ENCODE data around the gene LDLRAD3.

Gene LDLRAD3

GRCh38 chr11:35955636-35956035 is 11.8 kb downstream of the LDLRAD3 start:
- Histone ChIP-seq H3K9me3 (ENCODE audit: control insufficient read depth, low read length) (no peaks in the 10 kb centered on the region), H3K36me3 (ENCODE audit: control insufficient read depth, insufficient read depth, low read length) (no peaks in the 10 kb centered on the region), H3K4me1 (ENCODE audit: control insufficient read depth, insufficient read depth, low read length, poor library complexity, severe bottlenecking) (peaks cover 2% of the 10 kb centered on the region), H3K27ac (ENCODE audit: low read depth, low read length, severe bottlenecking) (no peak overlapping the region), H3K4me3 (ENCODE audit: extremely low read depth, insufficient read depth, low read length, poor library complexity, severe bottlenecking) (no peak overlapping the region)

DNA sequence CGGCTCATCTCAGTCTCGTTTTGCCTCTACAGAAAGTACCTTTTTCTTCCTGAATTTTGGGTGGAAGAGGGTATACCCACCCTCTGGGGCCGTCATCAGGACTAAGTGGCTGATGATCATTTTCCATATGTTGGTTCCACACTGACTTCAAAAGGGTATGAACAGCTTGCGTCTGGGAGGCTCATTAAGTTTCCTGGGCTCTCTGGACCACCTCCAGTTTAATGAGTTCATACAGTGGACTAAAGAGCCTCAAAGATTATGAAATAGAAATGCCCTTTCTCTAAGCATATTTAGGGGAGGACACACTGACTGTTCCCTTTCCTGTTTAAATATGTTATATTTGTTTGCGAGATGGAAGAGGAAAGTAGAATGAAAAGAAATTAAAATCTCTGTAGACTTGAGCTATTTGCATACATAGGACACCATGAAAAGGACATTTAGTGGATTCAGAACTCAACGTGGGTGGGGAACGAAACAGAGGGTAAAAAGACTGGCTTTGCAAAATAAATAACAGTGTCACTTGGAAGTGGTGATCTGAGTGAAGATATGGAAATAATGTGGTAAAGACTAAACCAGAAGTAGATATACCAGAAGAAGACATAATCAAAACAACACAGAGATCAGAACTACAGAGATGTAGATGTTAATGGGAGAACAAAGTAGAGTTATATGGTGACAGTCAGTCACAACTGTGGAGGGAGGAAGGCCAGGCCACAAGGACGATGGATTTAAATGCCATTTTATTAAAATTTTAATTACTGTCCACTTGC is 18.7 kb downstream of the LDLRAD3 start:
- H3K27ac ChIP-seq (ENCODE audit: low read depth, low read length, severe bottlenecking): no peak overlapping the region
- peaks cover 2% of the 10 kb centered on the region for H3K4me1 ChIP-seq (ENCODE audit: control insufficient read depth, insufficient read depth, low read length, poor library complexity, severe bottlenecking)
- H3K4me3 ChIP-seq (ENCODE audit: extremely low read depth, insufficient read depth, low read length, poor library complexity, severe bottlenecking): no peak overlapping the region
- no peaks in the 10 kb centered on the region for H3K36me3 ChIP-seq (ENCODE audit: control insufficient read depth, insufficient read depth, low read length)
- peaks cover 11% of the 10 kb centered on the region for H3K9me3 ChIP-seq (ENCODE audit: control insufficient read depth, low read length)
- 90 to 94% methylated on average over 5 to 6 of the region's 8 CpGs for WGBS, 2 experiments (ENCODE audit: insufficient coverage in 2 of 2)

DNA sequence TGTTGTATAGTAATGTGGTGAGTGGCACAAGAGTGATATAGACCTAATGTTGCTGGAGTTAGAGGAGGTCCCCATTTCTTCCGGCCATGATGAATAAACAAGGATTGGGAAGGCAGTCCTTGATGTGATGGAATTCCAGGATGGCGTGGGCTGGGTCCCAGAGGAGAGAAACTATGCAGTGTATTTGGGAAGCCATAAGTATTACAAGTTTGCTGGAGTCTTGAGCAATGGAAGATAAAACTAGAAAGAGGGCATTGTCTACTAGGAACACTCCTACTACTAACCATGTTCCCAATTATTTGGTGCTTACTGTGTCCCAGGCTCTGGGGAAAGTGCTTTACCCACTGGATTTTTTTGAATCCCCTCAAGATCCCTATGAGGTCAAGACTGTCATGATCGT is 20.0 kb downstream of the LDLRAD3 start:
- Histone ChIP-seq H3K4me1 (ENCODE audit: control insufficient read depth, insufficient read depth, low read length, poor library complexity, severe bottlenecking) (no peaks in the 10 kb centered on the region), H3K36me3 (ENCODE audit: control insufficient read depth, insufficient read depth, low read length) (no peaks in the 10 kb centered on the region), H3K9me3 (ENCODE audit: control insufficient read depth, low read length) (peaks cover 11% of the 10 kb centered on the region), H3K4me3 (ENCODE audit: extremely low read depth, insufficient read depth, low read length, poor library complexity, severe bottlenecking) (no peak overlapping the region), H3K27ac (ENCODE audit: low read depth, low read length, severe bottlenecking) (no peak overlapping the region)
- 94 to 100% methylated on average over 1 to 3 of the region's 3 CpGs for WGBS, 2 experiments (ENCODE audit: insufficient coverage in 2 of 2)

DNA sequence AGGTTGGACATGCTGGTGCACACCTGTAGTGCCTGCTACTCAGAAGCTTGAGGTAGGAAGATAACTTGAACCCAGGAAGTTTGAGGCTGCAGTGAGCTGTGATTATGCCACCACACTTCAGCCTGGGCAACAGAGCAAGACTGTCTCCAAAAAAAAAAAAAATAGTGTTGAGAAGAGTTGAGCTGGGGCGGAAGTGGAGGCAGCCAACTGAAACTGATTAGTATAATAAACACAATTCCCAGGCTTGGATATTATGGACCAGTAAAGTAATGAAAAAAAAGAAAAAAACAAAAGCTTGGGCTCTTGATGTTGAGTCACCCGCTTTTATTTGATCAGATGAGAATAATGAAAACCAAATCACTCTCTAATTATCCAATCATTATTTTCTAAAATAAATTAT is 21.0 kb downstream of the LDLRAD3 start:
- Histone ChIP-seq H3K9me3 (ENCODE audit: control insufficient read depth, low read length) (peaks cover 11% of the 10 kb centered on the region), H3K4me3 (ENCODE audit: extremely low read depth, insufficient read depth, low read length, poor library complexity, severe bottlenecking) (no peak overlapping the region), H3K27ac (ENCODE audit: low read depth, low read length, severe bottlenecking) (no peak overlapping the region), H3K4me1 (ENCODE audit: control insufficient read depth, insufficient read depth, low read length, poor library complexity, severe bottlenecking) (no peaks in the 10 kb centered on the region), H3K36me3 (ENCODE audit: control insufficient read depth, insufficient read depth, low read length) (no peaks in the 10 kb centered on the region)
- no CpG with 5 or more reads among the region's 2 CpGs for WGBS, 2 experiments (ENCODE audit: insufficient coverage in 2 of 2)

DNA sequence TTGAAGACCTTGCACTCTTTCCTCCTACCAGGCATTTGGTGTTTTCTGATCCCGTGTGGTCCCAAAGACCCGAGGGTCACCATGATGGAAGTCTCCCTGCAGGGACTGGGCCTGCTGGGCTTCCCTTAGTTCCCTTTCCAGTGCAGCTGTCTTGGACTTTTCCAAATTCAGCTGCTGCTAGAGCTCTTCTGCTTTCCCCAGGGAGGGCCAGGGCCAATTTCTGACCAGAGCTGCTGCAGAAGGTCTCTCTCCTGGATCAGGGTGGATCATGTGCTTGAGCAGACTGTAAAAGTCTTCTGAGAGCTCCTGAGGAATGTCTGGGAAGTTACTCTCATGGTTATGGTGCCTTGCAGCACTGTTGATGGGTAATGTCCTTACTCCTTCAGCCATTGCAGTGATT is 23.2 kb downstream of the LDLRAD3 start:
- peaks cover 11% of the 10 kb centered on the region for H3K9me3 ChIP-seq (ENCODE audit: control insufficient read depth, low read length)

DNA sequence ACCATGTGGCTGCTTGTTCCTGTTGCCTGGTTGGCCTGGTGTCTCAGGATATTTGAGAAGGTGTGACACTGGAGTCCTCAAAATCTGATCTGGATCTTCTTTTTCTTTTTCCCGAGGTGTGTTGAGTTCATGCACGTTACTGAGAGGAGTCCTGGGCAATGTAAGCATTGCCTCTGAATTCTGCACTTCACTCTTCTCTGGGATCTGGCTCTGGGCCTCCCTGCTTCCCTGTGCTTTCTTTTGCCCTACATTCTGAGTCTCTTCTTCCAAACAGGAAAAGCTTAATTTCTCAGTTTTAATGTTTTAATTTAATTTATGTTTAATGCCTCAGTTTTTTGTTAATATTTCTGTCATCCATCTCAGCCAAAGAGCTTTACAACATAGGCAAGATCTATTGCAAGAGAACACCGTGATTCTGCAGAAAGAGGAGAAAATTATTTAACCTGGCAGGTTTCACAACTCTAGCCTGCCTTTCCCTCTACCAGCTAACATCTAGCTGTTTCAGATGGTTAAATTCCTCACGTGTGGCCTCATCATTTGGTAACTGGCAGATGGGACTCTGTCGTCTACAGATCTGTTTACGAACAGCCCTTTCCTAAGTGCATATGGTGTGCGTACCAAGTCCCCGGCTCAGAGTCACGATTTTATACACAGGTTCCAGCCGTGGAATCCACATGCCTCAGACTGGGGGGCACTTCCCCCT is 24.7 kb downstream of the LDLRAD3 start:
- H3K9me3 ChIP-seq (ENCODE audit: control insufficient read depth, low read length): peaks cover 7% of the 10 kb centered on the region
- whole genome bisulfite sequencing, 2 experiments (ENCODE audit: insufficient coverage in 2 of 2): 88 to 94% methylated on average over 10 of the region's 10 CpGs
- H3K4me3 ChIP-seq (ENCODE audit: extremely low read depth, insufficient read depth, low read length, poor library complexity, severe bottlenecking): no peak overlapping the region
- no peak overlapping the region for H3K27ac ChIP-seq (ENCODE audit: low read depth, low read length, severe bottlenecking)
- no peaks in the 10 kb centered on the region for H3K4me1 ChIP-seq (ENCODE audit: control insufficient read depth, insufficient read depth, low read length, poor library complexity, severe bottlenecking)
- no peaks in the 10 kb centered on the region for H3K36me3 ChIP-seq (ENCODE audit: control insufficient read depth, insufficient read depth, low read length)

More for the DNA sequence above, 23.2 kb downstream of the LDLRAD3 start:
- Histone ChIP-seq H3K36me3 (ENCODE audit: control insufficient read depth, insufficient read depth, low read length) (no peaks in the 10 kb centered on the region), H3K27ac (ENCODE audit: low read depth, low read length, severe bottlenecking) (no peak overlapping the region), H3K4me3 (ENCODE audit: extremely low read depth, insufficient read depth, low read length, poor library complexity, severe bottlenecking) (no peak overlapping the region), H3K4me1 (ENCODE audit: control insufficient read depth, insufficient read depth, low read length, poor library complexity, severe bottlenecking) (no peaks in the 10 kb centered on the region)
- 93 to 100% methylated on average over 2 of the region's 2 CpGs for WGBS, 2 experiments (ENCODE audit: insufficient coverage in 2 of 2)

- Histone ChIP-seq H3K36me3 (ENCODE audit: control insufficient read depth, insufficient read depth, low read length) (peaks cover 2% of the 10 kb centered on the region), H3K4me3 (ENCODE audit: extremely low read depth, insufficient read depth, low read length, poor library complexity, severe bottlenecking) (no peak overlapping the region), H3K4me1 (ENCODE audit: control insufficient read depth, insufficient read depth, low read length, poor library complexity, severe bottlenecking) (no peaks in the 10 kb centered on the region), H3K9me3 (ENCODE audit: control insufficient read depth, low read length) (peaks cover 5% of the 10 kb centered on the region), H3K27ac (ENCODE audit: low read depth, low read length, severe bottlenecking) (no peak overlapping the region)
- WGBS, 2 experiments (ENCODE audit: insufficient coverage in 2 of 2): 66 to 81% methylated on average over 6 to 9 of the region's 10 CpGs
Measured at GRCh38 chr11:35969089-35970042, 25.5 kb downstream of the LDLRAD3 start.

- H3K9me3 ChIP-seq (ENCODE audit: control insufficient read depth, low read length): peaks cover 5% of the 10 kb centered on the region
- peaks cover 9% of the 10 kb centered on the region for H3K36me3 ChIP-seq (ENCODE audit: control insufficient read depth, insufficient read depth, low read length)
- no peaks in the 10 kb centered on the region for H3K4me1 ChIP-seq (ENCODE audit: control insufficient read depth, insufficient read depth, low read length, poor library complexity, severe bottlenecking)
- H3K4me3 ChIP-seq (ENCODE audit: extremely low read depth, insufficient read depth, low read length, poor library complexity, severe bottlenecking): no peak overlapping the region
- WGBS, 2 experiments (ENCODE audit: insufficient coverage in 2 of 2): 88 to 100% methylated on average over 1 of the region's 3 CpGs
- no peak overlapping the region for H3K27ac ChIP-seq (ENCODE audit: low read depth, low read length, severe bottlenecking)
Measured at GRCh38 chr11:35970445-35970844, 26.6 kb downstream of the LDLRAD3 start.

DNA sequence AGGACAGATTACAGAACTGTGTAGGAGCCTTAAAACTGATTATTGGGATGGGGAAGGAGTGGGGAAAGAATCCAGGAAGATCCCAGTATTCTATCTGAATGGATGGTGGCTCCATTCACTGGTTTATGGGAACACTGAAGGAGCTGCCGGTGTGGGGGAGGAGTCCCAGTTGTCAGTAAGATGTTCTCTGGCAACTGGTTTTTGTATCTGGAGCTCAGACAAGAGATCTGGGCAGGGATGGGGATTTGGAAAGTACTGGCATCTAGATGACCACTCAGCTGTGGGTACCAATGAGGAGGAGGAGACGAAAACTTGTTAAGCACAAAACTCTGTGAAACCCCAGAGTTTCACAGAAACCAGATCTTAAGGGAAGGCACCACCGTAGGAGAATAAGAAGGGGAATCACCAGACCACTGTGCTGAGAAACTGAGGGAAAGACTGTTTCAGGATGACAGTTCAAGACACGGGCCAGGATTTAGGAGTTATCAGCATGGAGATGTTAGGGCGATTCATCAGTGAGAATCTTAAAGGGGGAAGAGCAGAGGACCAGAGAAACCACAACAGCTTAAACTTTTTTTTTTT is 28.1 kb downstream of the LDLRAD3 start:
- Histone ChIP-seq H3K27ac (ENCODE audit: low read depth, low read length, severe bottlenecking) (no peak overlapping the region), H3K9me3 (ENCODE audit: control insufficient read depth, low read length) (peaks cover 5% of the 10 kb centered on the region), H3K36me3 (ENCODE audit: control insufficient read depth, insufficient read depth, low read length) (peaks cover 9% of the 10 kb centered on the region), H3K4me3 (ENCODE audit: extremely low read depth, insufficient read depth, low read length, poor library complexity, severe bottlenecking) (no peak overlapping the region), H3K4me1 (ENCODE audit: control insufficient read depth, insufficient read depth, low read length, poor library complexity, severe bottlenecking) (no peaks in the 10 kb centered on the region)
- 84 to 92% methylated on average over 4 to 5 of the region's 5 CpGs for WGBS, 2 experiments (ENCODE audit: insufficient coverage in 2 of 2)

GRCh38 chr11:35974882-35975589 is 31.2 kb downstream of the LDLRAD3 start:
- Histone ChIP-seq H3K4me1 (ENCODE audit: control insufficient read depth, insufficient read depth, low read length, poor library complexity, severe bottlenecking) (no peaks in the 10 kb centered on the region), H3K9me3 (ENCODE audit: control insufficient read depth, low read length) (peaks cover 5% of the 10 kb centered on the region), H3K4me3 (ENCODE audit: extremely low read depth, insufficient read depth, low read length, poor library complexity, severe bottlenecking) (no peak overlapping the region), H3K27ac (ENCODE audit: low read depth, low read length, severe bottlenecking) (no peak overlapping the region), H3K36me3 (ENCODE audit: control insufficient read depth, insufficient read depth, low read length) (peaks cover 9% of the 10 kb centered on the region)
- WGBS, 2 experiments (ENCODE audit: insufficient coverage in 2 of 2): 100% methylated on average over 1 of the region's 3 CpGs
